HepG2 (cell line): ENCODE measurements around the gene RNF213.

Experiments used
- ARID5B ChIP-seq: IDR thresholded peaks from 2 replicates; pipeline ENCODE4 v1.4.0; 2020; ENCODE audit warnings: mild to moderate bottlenecking, missing genetic modification reagents
- CTCF ChIP-seq: sonication (generic); formaldehyde crosslinking; IDR thresholded peaks from 2 replicates; pipeline ENCODE4 v1.5.0; 2020; ENCODE audit warnings: mild to moderate bottlenecking, missing genetic modification reagents, moderate library complexity
- GMEB1 ChIP-seq: sonication (generic); formaldehyde crosslinking; IDR thresholded peaks from 2 replicates; pipeline ENCODE4 v1.5.1; 2020; ENCODE audit warnings: missing genetic modification reagents, mild to moderate bottlenecking, borderline replicate concordance
- ZBTB37 ChIP-seq: sonication (generic); formaldehyde crosslinking; IDR thresholded peaks from 2 replicates; pipeline ENCODE4 v1.4.0; 2020; ENCODE audit warnings: mild to moderate bottlenecking, missing genetic modification reagents

GRCh38 chr17:80294210-80294609 is 33.6 kb downstream of the RNF213 start:
- TF ChIP-seq ARID5B (CRISPR knock-in tag) (no peak), ZBTB37 (CRISPR knock-in tag) (no peak), CTCF (CRISPR knock-in tag) (no peak), GMEB1 (CRISPR knock-in tag) (no peak)
